ENCODE results near the gene MMP23B.
A peak's percentile ranks its signal among the peaks of the same experiment; 100 is the strongest.

MMP23B gene

GRCh38 chr1:1618396-1619068 lies 13.4 kb upstream of the MMP23B start:
- no peak overlapping the region for H3K27ac ChIP-seq
- no peaks in the 10 kb centered on the region for H3K9me3 ChIP-seq
- H3K36me3 ChIP-seq = peaks cover 16% of the 10 kb centered on the region; the same call in 1 of the 2 replicates
- H4K20me1 ChIP-seq = peaks cover 79% of the 10 kb centered on the region
- no peaks in the 10 kb centered on the region for H3K27me3 ChIP-seq
- no peak overlapping the region for H3K4me3 ChIP-seq
- no peak overlapping the region for H3K9ac ChIP-seq
- no peak overlapping the region for H3K4me2 ChIP-seq
- peaks cover 35% of the 10 kb centered on the region for H3K4me1 ChIP-seq
- no peak for TF ChIP-seq Cebpa-rat (IDR thresholded peaks at IDR 0.05)

GRCh38 chr1:1619917-1620361 lies 12.0 kb upstream of the MMP23B start:
- H4K20me1 ChIP-seq = peaks cover 80% of the 10 kb centered on the region
- no peaks in the 10 kb centered on the region for H3K27me3 ChIP-seq
- peaks cover 23% of the 10 kb centered on the region; the same call in 1 of the 2 replicates for H3K36me3 ChIP-seq
- H3K4me3 ChIP-seq = no peak overlapping the region
- H3K4me1 ChIP-seq = peaks cover 21% of the 10 kb centered on the region
- TF ChIP-seq Cebpa-rat (IDR thresholded peaks at IDR 0.05) = no peak
- H3K27ac ChIP-seq = no peak overlapping the region
- H3K4me2 ChIP-seq = no peak overlapping the region
- no peaks in the 10 kb centered on the region for H3K9me3 ChIP-seq
- no peak overlapping the region for H3K9ac ChIP-seq

- no peak overlapping the region for H3K27ac ChIP-seq
- H3K4me1 ChIP-seq = peaks cover 21% of the 10 kb centered on the region
- H3K9me3 ChIP-seq = no peaks in the 10 kb centered on the region
- peaks cover 80% of the 10 kb centered on the region for H4K20me1 ChIP-seq
- TF ChIP-seq Cebpa-rat (IDR thresholded peaks at IDR 0.05) = no peak
- H3K9ac ChIP-seq = 0 out of 2 replicates have a peak overlapping the region, but pooled peaks have one; percentile 41
- no peaks in the 10 kb centered on the region for H3K27me3 ChIP-seq
- H3K4me3 ChIP-seq = no peak overlapping the region
- peaks cover 23% of the 10 kb centered on the region; the same call in 1 of the 2 replicates for H3K36me3 ChIP-seq
- H3K4me2 ChIP-seq = no peak overlapping the region; the same call in 1 of the 2 replicates
These were observed 11.4 kb upstream of the MMP23B start for GRCh38 chr1:1620433-1621139.

- H3K36me3 ChIP-seq = peaks cover 23% of the 10 kb centered on the region; the same call in 1 of the 2 replicates
- H3K9ac ChIP-seq = no peak overlapping the region
- TF ChIP-seq Cebpa-rat (IDR thresholded peaks at IDR 0.05) = no peak
- H3K4me2 ChIP-seq = no peak overlapping the region
- H4K20me1 ChIP-seq = peaks cover 76% of the 10 kb centered on the region
- H3K27ac ChIP-seq = no peak overlapping the region
- no peak overlapping the region for H3K4me3 ChIP-seq
- no peaks in the 10 kb centered on the region for H3K9me3 ChIP-seq
- H3K4me1 ChIP-seq = peaks cover 18% of the 10 kb centered on the region
- H3K27me3 ChIP-seq = no peaks in the 10 kb centered on the region
These were observed 10.6 kb upstream of the MMP23B start for GRCh38 chr1:1621173-1622009.

GRCh38 chr1:1622010-1622787 lies 9.8 kb upstream of the MMP23B start:
- Histone ChIP-seq H3K9me3 (no peaks in the 10 kb centered on the region), H3K4me1 (peaks cover 10% of the 10 kb centered on the region), H4K20me1 (peaks cover 68% of the 10 kb centered on the region), H3K27me3 (no peaks in the 10 kb centered on the region), H3K4me3 (no peak overlapping the region), H3K36me3 (peaks cover 23% of the 10 kb centered on the region; the same call in 1 of the 2 replicates), H3K4me2 (no peak overlapping the region), H3K27ac (no peak overlapping the region; the same call in 1 of the 2 replicates), H3K9ac (no peak overlapping the region)
- no peak for TF ChIP-seq Cebpa-rat (IDR thresholded peaks at IDR 0.05)

GRCh38 chr1:1622788-1623094 lies 9.2 kb upstream of the MMP23B start:
- H3K27me3 ChIP-seq = no peaks in the 10 kb centered on the region
- peaks cover 62% of the 10 kb centered on the region for H4K20me1 ChIP-seq

GRCh38 chr1:1623181-1623630 lies 8.8 kb upstream of the MMP23B start:
- Histone ChIP-seq H3K27me3 (no peaks in the 10 kb centered on the region), H3K9me3 (no peaks in the 10 kb centered on the region), H4K20me1 (peaks cover 59% of the 10 kb centered on the region), H3K4me2 (no peak overlapping the region), H3K4me1 (peaks cover 10% of the 10 kb centered on the region), H3K36me3 (peaks cover 17% of the 10 kb centered on the region; the same call in 1 of the 2 replicates), H3K4me3 (no peak overlapping the region), H3K9ac (no peak overlapping the region), H3K27ac (no peak overlapping the region)
- TF ChIP-seq Cebpa-rat (IDR thresholded peaks at IDR 0.05) = no peak

More at GRCh38 chr1:1622788-1623094, 9.2 kb upstream of the MMP23B start:
- no peak for TF ChIP-seq Cebpa-rat (IDR thresholded peaks at IDR 0.05)
- Histone ChIP-seq H3K36me3 (peaks cover 19% of the 10 kb centered on the region; the same call in 1 of the 2 replicates), H3K9me3 (no peaks in the 10 kb centered on the region), H3K4me3 (no peak overlapping the region), H3K4me2 (no peak overlapping the region), H3K27ac (no peak overlapping the region), H3K9ac (no peak overlapping the region), H3K4me1 (peaks cover 6% of the 10 kb centered on the region; the same call in 1 of the 2 replicates)

GRCh38 chr1:1623631-1624442 lies 8.1 kb upstream of the MMP23B start:
- Histone ChIP-seq H3K4me2 (no peak overlapping the region), H3K9me3 (no peaks in the 10 kb centered on the region), H3K4me1 (peaks cover 17% of the 10 kb centered on the region), H4K20me1 (peaks cover 59% of the 10 kb centered on the region), H3K27ac (no peak overlapping the region), H3K9ac (no peak overlapping the region), H3K4me3 (no peak overlapping the region), H3K27me3 (no peaks in the 10 kb centered on the region), H3K36me3 (peaks cover 11% of the 10 kb centered on the region; the same call in 1 of the 2 replicates)
- TF ChIP-seq Cebpa-rat (IDR thresholded peaks at IDR 0.05) = no peak

Data from BLaER1 (cell line).